ENCODE measurements around the gene TBC1D22A. TPM values are rescaled to one million over a fixed set of nuclear protein-coding genes. Genes with fewer than 3 reads are reported as not detected.
"Not testable (repeated sequence)": the region's sequence is repeated elsewhere in the genome, so short reads cannot be mapped to it uniquely, and the experiment has no call there.

The TBC1D22A gene
- total RNA-seq, 1 donor from 2014 or later = 6.8 TPM

GRCh38 chr22:47115921-47116320 lies 353.5 kb downstream of the TBC1D22A start:
- H3K4me1 ChIP-seq (ENCODE audit: control insufficient read depth in 3 of 3, insufficient read depth in 3 of 3, low read length in 3 of 3) = no peaks in the 10 kb centered on the region
- no peak overlapping the region for H3K4me3 ChIP-seq (ENCODE audit: low read length in 3 of 3)
- no peak overlapping the region for H3K27ac ChIP-seq (ENCODE audit: low read depth, low read length)
- no peak overlapping the region for H3K9ac ChIP-seq (ENCODE audit: low read depth in 1 of 3, low read length in 3 of 3)
- no peaks in the 10 kb centered on the region for H3K27me3 ChIP-seq (ENCODE audit: control insufficient read depth in 3 of 3, insufficient read depth in 3 of 3, low read length in 3 of 3)
- H3K36me3 ChIP-seq (ENCODE audit: control insufficient read depth in 3 of 3, insufficient read depth in 3 of 3, low read length in 3 of 3) = peaks cover 6 to 16% (median 6%) of the 10 kb centered on the region in 3 donors
- H3K9me3 ChIP-seq (ENCODE audit: control insufficient read depth in 3 of 3, low read length in 3 of 3) = no peaks in the 10 kb centered on the region

GRCh38 chr22:47116426-47117341 lies 354.2 kb downstream of the TBC1D22A start:
- Histone ChIP-seq H3K36me3 (ENCODE audit: control insufficient read depth in 3 of 3, insufficient read depth in 3 of 3, low read length in 3 of 3) (peaks cover 4 to 14% (median 5%) of the 10 kb centered on the region in 3 donors), H3K27me3 (ENCODE audit: control insufficient read depth in 3 of 3, insufficient read depth in 3 of 3, low read length in 3 of 3) (no peaks in the 10 kb centered on the region), H3K9me3 (ENCODE audit: control insufficient read depth in 3 of 3, low read length in 3 of 3) (no peaks in the 10 kb centered on the region), H3K4me1 (ENCODE audit: control insufficient read depth in 3 of 3, insufficient read depth in 3 of 3, low read length in 3 of 3) (no peaks in the 10 kb centered on the region), H3K27ac (ENCODE audit: low read depth, low read length) (no peak overlapping the region), H3K4me3 (ENCODE audit: low read length in 3 of 3) (no peak overlapping the region), H3K9ac (ENCODE audit: low read depth in 1 of 3, low read length in 3 of 3) (no peak overlapping the region)

- not testable (repeated sequence) for H3K27me3 ChIP-seq (ENCODE audit: control insufficient read depth in 3 of 3, insufficient read depth in 3 of 3, low read length in 3 of 3); H3K9ac ChIP-seq (ENCODE audit: low read depth in 1 of 3, low read length in 3 of 3); H3K4me1 ChIP-seq (ENCODE audit: control insufficient read depth in 3 of 3, insufficient read depth in 3 of 3, low read length in 3 of 3); H3K9me3 ChIP-seq (ENCODE audit: control insufficient read depth in 3 of 3, low read length in 3 of 3); H3K4me3 ChIP-seq (ENCODE audit: low read length in 3 of 3); H3K36me3 ChIP-seq (ENCODE audit: control insufficient read depth in 3 of 3, insufficient read depth in 3 of 3, low read length in 3 of 3); H3K27ac ChIP-seq (ENCODE audit: low read depth, low read length)
Measured at GRCh38 chr22:47117442-47117841, 355.0 kb downstream of the TBC1D22A start.

GRCh38 chr22:47119181-47119580 lies 356.7 kb downstream of the TBC1D22A start:
- H3K4me1 ChIP-seq (ENCODE audit: control insufficient read depth in 3 of 3, insufficient read depth in 3 of 3, low read length in 3 of 3) = no peaks in the 10 kb centered on the region
- H3K9ac ChIP-seq (ENCODE audit: low read depth in 1 of 3, low read length in 3 of 3) = no peak overlapping the region
- H3K27ac ChIP-seq (ENCODE audit: low read depth, low read length) = no peak overlapping the region
- no peak overlapping the region for H3K4me3 ChIP-seq (ENCODE audit: low read length in 3 of 3)
- no peaks in the 10 kb centered on the region for H3K9me3 ChIP-seq (ENCODE audit: control insufficient read depth in 3 of 3, low read length in 3 of 3)
- no peaks in the 10 kb centered on the region for H3K36me3 ChIP-seq (ENCODE audit: control insufficient read depth in 3 of 3, insufficient read depth in 3 of 3, low read length in 3 of 3)
- no peaks in the 10 kb centered on the region for H3K27me3 ChIP-seq (ENCODE audit: control insufficient read depth in 3 of 3, insufficient read depth in 3 of 3, low read length in 3 of 3)

DNA sequence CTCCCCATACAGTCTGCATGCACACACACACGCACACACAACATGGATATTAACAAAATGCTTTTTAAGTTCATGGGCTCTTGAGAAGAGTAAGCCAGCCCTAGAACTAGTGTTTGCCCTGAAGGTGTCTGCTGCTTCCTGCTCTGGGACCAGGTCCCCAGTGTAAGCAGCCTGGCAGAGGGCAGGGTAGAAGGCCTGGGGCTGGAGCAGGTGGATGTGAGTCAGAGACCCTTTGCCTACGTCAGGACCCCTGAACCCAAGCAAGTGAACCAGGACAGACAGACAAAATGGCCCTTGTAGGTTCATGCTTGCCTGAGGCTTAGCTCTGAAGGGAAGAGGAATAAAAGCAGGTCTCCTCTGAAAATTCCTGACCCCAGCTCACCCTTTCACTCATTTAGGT lies 357.9 kb downstream of the TBC1D22A start:
- H3K36me3 ChIP-seq (ENCODE audit: control insufficient read depth in 3 of 3, insufficient read depth in 3 of 3, low read length in 3 of 3) = no peaks in the 10 kb centered on the region
- H3K9me3 ChIP-seq (ENCODE audit: control insufficient read depth in 3 of 3, low read length in 3 of 3) = no peaks in the 10 kb centered on the region
- no peak overlapping the region for H3K4me3 ChIP-seq (ENCODE audit: low read length in 3 of 3)
- no peak overlapping the region for H3K9ac ChIP-seq (ENCODE audit: low read depth in 1 of 3, low read length in 3 of 3)
- no peaks in the 10 kb centered on the region for H3K4me1 ChIP-seq (ENCODE audit: control insufficient read depth in 3 of 3, insufficient read depth in 3 of 3, low read length in 3 of 3)
- H3K27ac ChIP-seq (ENCODE audit: low read depth, low read length) = no peak overlapping the region
- H3K27me3 ChIP-seq (ENCODE audit: control insufficient read depth in 3 of 3, insufficient read depth in 3 of 3, low read length in 3 of 3) = no peaks in the 10 kb centered on the region

- H3K4me3 ChIP-seq (ENCODE audit: low read length in 3 of 3) = no peak overlapping the region
- H3K27ac ChIP-seq (ENCODE audit: low read depth, low read length) = no peak overlapping the region
- no peaks in the 10 kb centered on the region for H3K4me1 ChIP-seq (ENCODE audit: control insufficient read depth in 3 of 3, insufficient read depth in 3 of 3, low read length in 3 of 3)
- H3K9me3 ChIP-seq (ENCODE audit: control insufficient read depth in 3 of 3, low read length in 3 of 3) = no peaks in the 10 kb centered on the region
- H3K9ac ChIP-seq (ENCODE audit: low read depth in 1 of 3, low read length in 3 of 3) = no peak overlapping the region
- H3K27me3 ChIP-seq (ENCODE audit: control insufficient read depth in 3 of 3, insufficient read depth in 3 of 3, low read length in 3 of 3) = no peaks in the 10 kb centered on the region
- H3K36me3 ChIP-seq (ENCODE audit: control insufficient read depth in 3 of 3, insufficient read depth in 3 of 3, low read length in 3 of 3) = no peaks in the 10 kb centered on the region
Measured at GRCh38 chr22:47121791-47122190, 359.3 kb downstream of the TBC1D22A start.

DNA sequence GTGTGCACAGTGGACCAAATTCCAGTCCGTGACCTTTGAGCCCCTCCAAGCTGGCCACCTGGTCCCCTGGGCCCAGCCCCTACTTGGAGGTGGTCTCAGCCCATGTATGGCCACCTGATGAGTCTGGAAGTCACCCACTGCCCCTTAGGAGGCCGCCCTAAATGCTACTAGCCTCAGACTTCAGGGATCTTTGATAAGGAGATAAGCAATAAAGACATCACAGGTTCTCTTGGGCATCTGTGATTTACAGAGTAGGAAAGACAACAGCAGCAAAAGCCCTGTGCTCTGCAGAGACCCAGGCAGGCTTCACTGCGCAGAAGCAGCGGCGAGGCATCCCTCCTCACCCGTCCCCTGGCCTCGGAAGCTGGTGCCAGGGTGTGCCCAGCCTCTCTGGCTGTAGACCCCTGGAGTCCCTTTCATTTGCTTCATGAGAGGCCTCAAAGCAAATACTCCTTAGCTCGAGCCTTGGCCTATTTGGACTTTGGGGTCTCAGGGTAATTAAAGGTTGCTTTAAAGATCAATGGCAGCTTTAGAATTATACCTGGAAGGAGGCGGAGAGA lies 360.1 kb downstream of the TBC1D22A start:
- Histone ChIP-seq H3K9ac (ENCODE audit: low read depth in 1 of 3, low read length in 3 of 3) (no peak overlapping the region), H3K4me1 (ENCODE audit: control insufficient read depth in 3 of 3, insufficient read depth in 3 of 3, low read length in 3 of 3) (no peaks in the 10 kb centered on the region), H3K27me3 (ENCODE audit: control insufficient read depth in 3 of 3, insufficient read depth in 3 of 3, low read length in 3 of 3) (no peaks in the 10 kb centered on the region)

DNA sequence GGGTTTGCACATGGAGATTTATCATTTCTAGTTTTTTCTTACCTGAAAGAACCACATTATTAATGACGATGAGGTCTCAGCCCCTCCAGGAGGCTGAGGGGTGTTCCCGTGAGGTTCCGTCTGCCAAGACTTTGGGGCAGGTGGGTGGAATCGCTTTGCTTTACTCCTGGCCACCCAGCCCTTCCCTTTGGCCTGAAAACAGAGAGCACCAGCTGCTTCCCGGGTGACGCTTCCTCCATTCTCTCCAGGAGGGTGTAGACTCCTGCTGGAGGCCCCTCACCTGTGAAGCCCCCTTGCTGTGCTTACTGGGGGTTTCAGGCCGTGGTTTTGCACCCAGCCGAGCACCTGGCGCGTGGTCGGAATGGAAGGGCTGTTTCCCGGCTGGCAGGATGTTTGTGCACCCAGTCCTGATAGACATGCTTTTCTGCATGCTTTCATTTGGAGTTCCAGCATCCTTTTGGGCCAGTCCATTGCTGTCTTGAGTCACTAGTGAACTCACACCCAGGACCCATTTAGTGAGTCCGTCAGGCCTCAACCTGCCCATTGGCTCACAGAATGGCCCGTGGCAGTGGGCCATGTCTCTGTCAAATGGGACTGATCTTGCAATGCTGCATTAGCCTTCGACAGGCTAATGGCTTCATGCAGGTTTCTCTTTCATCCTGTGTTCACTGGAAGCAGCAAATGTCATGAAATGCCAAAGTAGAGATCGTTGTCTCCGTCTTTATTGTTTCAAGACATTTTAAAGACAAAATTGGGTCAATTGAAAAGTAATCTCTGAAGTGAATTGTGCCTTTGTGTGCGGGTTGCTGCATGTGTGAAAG lies 360.8 kb downstream of the TBC1D22A start:
- Histone ChIP-seq H3K9ac (ENCODE audit: low read depth in 1 of 3, low read length in 3 of 3) (no peak overlapping the region), H3K36me3 (ENCODE audit: control insufficient read depth in 3 of 3, insufficient read depth in 3 of 3, low read length in 3 of 3) (no peaks in the 10 kb centered on the region), H3K9me3 (ENCODE audit: control insufficient read depth in 3 of 3, low read length in 3 of 3) (no peaks in the 10 kb centered on the region), H3K27ac (ENCODE audit: low read depth, low read length) (no peak overlapping the region), H3K4me3 (ENCODE audit: low read length in 3 of 3) (no peak overlapping the region), H3K27me3 (ENCODE audit: control insufficient read depth in 3 of 3, insufficient read depth in 3 of 3, low read length in 3 of 3) (no peaks in the 10 kb centered on the region), H3K4me1 (ENCODE audit: control insufficient read depth in 3 of 3, insufficient read depth in 3 of 3, low read length in 3 of 3) (no peaks in the 10 kb centered on the region)

More for the DNA sequence above, 360.1 kb downstream of the TBC1D22A start:
- H3K4me3 ChIP-seq (ENCODE audit: low read length in 3 of 3) = no peak overlapping the region
- no peaks in the 10 kb centered on the region for H3K36me3 ChIP-seq (ENCODE audit: control insufficient read depth in 3 of 3, insufficient read depth in 3 of 3, low read length in 3 of 3)
- H3K27ac ChIP-seq (ENCODE audit: low read depth, low read length) = no peak overlapping the region
- no peaks in the 10 kb centered on the region for H3K9me3 ChIP-seq (ENCODE audit: control insufficient read depth in 3 of 3, low read length in 3 of 3)

DNA sequence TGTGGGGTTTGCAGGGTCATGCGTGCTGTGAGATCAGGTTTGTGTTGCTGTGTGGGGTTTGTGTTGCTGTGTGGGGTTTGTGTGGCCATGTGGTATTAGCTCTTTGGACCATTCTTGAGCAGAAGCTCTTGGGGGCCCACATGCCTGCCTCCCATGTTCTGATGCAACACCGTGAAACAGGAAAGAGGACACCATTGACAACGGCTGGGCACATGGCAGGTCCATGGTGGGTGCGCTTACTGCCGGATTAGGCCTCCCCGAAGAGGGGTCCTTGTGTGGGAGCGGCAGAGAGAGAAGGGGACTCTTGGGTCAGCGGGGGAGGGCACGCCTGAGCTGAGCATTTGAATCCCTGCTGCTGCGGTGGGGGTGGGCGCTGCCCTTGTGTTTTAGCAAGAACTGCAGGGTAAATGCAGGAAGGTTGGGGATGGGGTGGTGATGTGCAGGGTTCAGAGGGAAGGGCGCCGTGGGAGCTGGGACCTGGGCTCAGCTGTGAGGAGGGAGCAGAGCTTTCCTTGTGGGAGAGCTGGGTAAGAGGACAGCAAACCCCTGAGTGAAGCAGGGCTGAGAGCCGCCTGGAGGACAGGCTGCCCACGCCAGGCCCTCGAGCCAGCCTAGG lies 361.5 kb downstream of the TBC1D22A start:
- no peaks in the 10 kb centered on the region for H3K9me3 ChIP-seq (ENCODE audit: control insufficient read depth in 3 of 3, low read length in 3 of 3)
- H3K27ac ChIP-seq (ENCODE audit: low read depth, low read length) = no peak overlapping the region
- no peaks in the 10 kb centered on the region for H3K4me1 ChIP-seq (ENCODE audit: control insufficient read depth in 3 of 3, insufficient read depth in 3 of 3, low read length in 3 of 3)
- no peak overlapping the region for H3K4me3 ChIP-seq (ENCODE audit: low read length in 3 of 3)
- no peaks in the 10 kb centered on the region for H3K27me3 ChIP-seq (ENCODE audit: control insufficient read depth in 3 of 3, insufficient read depth in 3 of 3, low read length in 3 of 3)
- no peak overlapping the region for H3K9ac ChIP-seq (ENCODE audit: low read depth in 1 of 3, low read length in 3 of 3)
- H3K36me3 ChIP-seq (ENCODE audit: control insufficient read depth in 3 of 3, insufficient read depth in 3 of 3, low read length in 3 of 3) = no peaks in the 10 kb centered on the region
